Prostate gland (tissue), 2 donors: ENCODE results near the gene GPR18. TPM values are rescaled to one million over a fixed set of nuclear protein-coding genes. Genes with fewer than 3 reads are reported as not detected.

Experiments
- DNase-seq: peaks from one replicate; pipeline ENCODE4 v3.0.0-alpha.2; 2019; ENCODE audit warnings: low spot score
- H3K27ac ChIP-seq, 2 donors: fragments of 200-600 bp; sonication (generic); 2 replicates each; pipeline ENCODE4 v1.5.1; 2017 to 2019
- H3K27me3 ChIP-seq: fragments of 200-600 bp; sonication (generic); replicated peaks from 2 replicates; pipeline ENCODE4 v1.5.1; 2019; ENCODE audit not compliant: insufficient read depth
- H3K36me3 ChIP-seq, 2 donors: fragments of 200-600 bp; sonication (generic); 1 replicate in 1 of 2; 2 replicates in 1 of 2; pipeline versions ENCODE4 v1.5.1 to v1.8.1; 2017 to 2019
- H3K4me1 ChIP-seq: fragments of 200-600 bp; sonication (generic); replicated peaks from 2 replicates; pipeline ENCODE4 v1.5.1; 2019
- H3K4me3 ChIP-seq, 2 donors: fragments of 200-600 bp; sonication (generic); 2 replicates each; pipeline ENCODE4 v1.5.1; 2017 to 2019
- H3K9me3 ChIP-seq: fragments of 200-600 bp; sonication (generic); 2 replicates; pipeline ENCODE4 v1.5.1; 2017
- CTCF ChIP-seq, 4 experiments: fragments of 200-600 bp in 2 of 4; fragments of 450-650 bp in 2 of 4; sonication (generic) in 2 of 4; IDR thresholded peaks; 1 replicate in 3 of 4; 2 replicates in 1 of 4; pipeline ENCODE4 v1.5.1; 2016 to 2019; ENCODE audit warnings: antibody characterized with exemption in 4 of 4, mild to moderate bottlenecking in 2 of 4, moderate library complexity in 2 of 4
- POLR2A ChIP-seq: fragments of 450-650 bp; IDR thresholded peaks from one replicate; pipeline ENCODE4 v1.6.1; 2016; ENCODE audit warnings: antibody characterized with exemption, mild to moderate bottlenecking
- POLR2AphosphoS5 ChIP-seq: sonication (generic); formaldehyde crosslinking; IDR thresholded peaks from one replicate; pipeline ENCODE4 v1.6.1; 2017; ENCODE audit warnings: antibody characterized with exemption
- WGBS: methylation state at CpG from one replicate; pipeline ENCODE4 v1.1.5; 2018; 5-methylcytosine and 5-hydroxymethylcytosine counted together
- intact Hi-C: fragments of 100-400 bp; cut with DNase I; formaldehyde crosslinking; loops from one replicate; pipeline ENCODE4 v1.14.2; 2022
- total RNA-seq, 2 donors: library from RNA; depleted of rRNA; stranded (reverse); fragments of >200 nt; gene quantifications; one replicate each; pipeline ENCODE4 v1.1.0, GENCODE V29; 2016

Gene GPR18
- total RNA-seq, 2 donors from 2014 or later: 1.4 TPM; not detected in 1

- intact Hi-C loops: no loop called here
- DNase-seq: no peak
- H3K27me3 ChIP-seq: no peaks in the 10 kb centered on the region
- no peak overlapping the region for H3K4me3 ChIP-seq
- H3K4me1 ChIP-seq: no peaks in the 10 kb centered on the region
- H3K9me3 ChIP-seq: no peaks in the 10 kb centered on the region
- H3K27ac ChIP-seq: no peak overlapping the region
- H3K36me3 ChIP-seq: no peaks in the 10 kb centered on the region
- no peak for TF ChIP-seq POLR2A
- no peak for TF ChIP-seq CTCF (IDR thresholded peaks at IDR 0.05)
- no peak for TF ChIP-seq POLR2AphosphoS5
These were observed 36.0 kb upstream of the GPR18 start for GRCh38 chr13:99294198-99294597.

- DNase-seq: no peak
- no peaks in the 10 kb centered on the region for H3K36me3 ChIP-seq
- H3K4me1 ChIP-seq: no peaks in the 10 kb centered on the region
- H3K27me3 ChIP-seq: no peaks in the 10 kb centered on the region
- H3K4me3 ChIP-seq: no peak overlapping the region
- 91% methylated on average over 2 of the region's 2 CpGs for WGBS
- intact Hi-C loops: no loop called here
- H3K9me3 ChIP-seq: no peaks in the 10 kb centered on the region
- no peak overlapping the region for H3K27ac ChIP-seq
- TF ChIP-seq CTCF (IDR thresholded peaks at IDR 0.05): no peak
- no peak for TF ChIP-seq POLR2AphosphoS5
- no peak for TF ChIP-seq POLR2A
These were observed 35.0 kb upstream of the GPR18 start for GRCh38 chr13:99293178-99293577.

DNA sequence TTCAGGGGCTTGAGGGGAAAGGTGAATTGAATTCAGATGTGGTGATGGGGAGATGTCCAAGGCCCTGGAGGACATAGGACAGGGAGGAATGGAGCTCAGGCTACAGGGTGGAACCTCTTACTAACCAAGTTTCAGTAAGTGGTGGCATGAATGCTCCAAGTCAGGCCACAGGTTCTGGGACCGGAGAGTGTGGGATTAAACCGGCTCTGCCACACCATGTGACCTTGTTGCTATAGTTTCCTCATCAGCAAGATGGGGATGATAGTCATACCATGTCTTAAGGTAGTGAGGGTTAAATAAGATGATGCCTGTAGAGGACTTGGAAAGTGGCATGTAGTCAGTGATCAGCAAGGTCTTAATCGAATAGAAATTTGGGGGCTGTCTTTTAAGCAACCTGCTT lies 32.7 kb upstream of the GPR18 start:
- no peaks in the 10 kb centered on the region for H3K27me3 ChIP-seq
- no peaks in the 10 kb centered on the region for H3K9me3 ChIP-seq
- no peaks in the 10 kb centered on the region for H3K4me1 ChIP-seq
- no peak overlapping the region for H3K4me3 ChIP-seq
- TF ChIP-seq CTCF (IDR thresholded peaks at IDR 0.05) (no peak), POLR2A (no peak), POLR2AphosphoS5 (no peak)
- H3K27ac ChIP-seq: no peak overlapping the region
- intact Hi-C loops: no loop called here
- no peak for DNase-seq
- WGBS: 93% methylated on average over 3 of the region's 3 CpGs
- H3K36me3 ChIP-seq: no peaks in the 10 kb centered on the region

DNA sequence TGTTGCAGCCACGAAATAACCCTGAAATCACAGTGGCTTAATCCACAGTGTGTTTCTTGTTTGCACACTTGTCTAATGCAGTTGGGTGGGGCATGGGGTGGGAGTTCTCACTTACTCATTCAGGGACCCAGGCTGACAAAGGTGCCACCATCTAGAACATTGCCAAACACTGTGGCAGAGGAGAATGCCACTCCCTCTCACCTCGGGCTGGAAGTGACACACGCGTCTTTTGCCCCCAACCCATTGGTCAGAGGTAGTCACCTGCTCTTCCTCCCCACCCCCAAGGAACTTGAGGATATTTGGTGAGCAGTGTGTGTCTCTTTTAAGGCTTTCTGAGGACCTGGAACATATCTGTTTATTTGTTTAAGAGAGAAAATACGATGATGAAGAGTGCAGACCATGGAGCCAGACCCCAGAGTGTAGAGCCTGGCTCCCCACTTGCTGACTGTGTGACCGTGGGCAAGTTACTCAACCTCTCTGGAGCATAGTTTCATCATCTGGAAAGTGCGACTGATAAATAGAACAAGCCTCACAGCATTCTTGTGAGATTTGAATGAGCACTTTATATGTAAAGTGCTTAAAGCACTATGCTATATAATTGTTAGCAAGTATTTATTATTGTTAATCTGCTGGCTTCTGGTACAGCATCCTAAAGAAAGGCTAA lies 31.6 kb upstream of the GPR18 start:
- Histone ChIP-seq H3K4me1 (no peaks in the 10 kb centered on the region), H3K27me3 (no peaks in the 10 kb centered on the region), H3K9me3 (no peaks in the 10 kb centered on the region), H3K36me3 (no peaks in the 10 kb centered on the region), H3K4me3 (no peak overlapping the region), H3K27ac (no peak overlapping the region)
- no peak for TF ChIP-seq POLR2A
- no peak for TF ChIP-seq POLR2AphosphoS5
- no peak for TF ChIP-seq CTCF (IDR thresholded peaks at IDR 0.05)
- 81% methylated on average over 7 of the region's 7 CpGs for WGBS
- DNase-seq: no peak
- intact Hi-C loops: no loop called here

DNA sequence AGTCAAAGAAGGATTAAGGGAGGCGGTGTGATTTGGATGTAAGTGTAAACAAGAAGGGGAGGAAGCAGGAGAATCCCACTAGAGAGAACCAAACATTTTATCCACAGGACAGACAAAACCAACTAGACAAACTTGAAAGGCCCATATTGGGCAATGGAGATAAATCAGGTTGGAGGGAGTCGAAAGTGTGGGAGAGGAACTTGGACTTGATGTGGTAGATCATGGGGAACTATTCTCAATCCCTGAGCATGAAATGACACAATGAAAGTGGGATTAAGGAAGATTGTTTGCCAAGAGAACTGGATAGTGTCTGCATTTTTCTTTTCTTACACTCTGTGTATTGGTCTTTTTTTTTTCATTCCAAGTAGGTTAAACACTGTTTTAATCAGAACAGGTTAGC lies 31.1 kb upstream of the GPR18 start:
- H3K4me1 ChIP-seq: no peaks in the 10 kb centered on the region
- H3K4me3 ChIP-seq: no peak overlapping the region
- TF ChIP-seq POLR2A (no peak), POLR2AphosphoS5 (no peak), CTCF (IDR thresholded peaks at IDR 0.05) (no peak)
- intact Hi-C loops: no loop called here
- no peaks in the 10 kb centered on the region for H3K36me3 ChIP-seq
- H3K27ac ChIP-seq: no peak overlapping the region
- H3K9me3 ChIP-seq: no peaks in the 10 kb centered on the region
- H3K27me3 ChIP-seq: no peaks in the 10 kb centered on the region
- no peak for DNase-seq
- WGBS: 93% methylated on average over 2 of the region's 2 CpGs
